Gastroesophageal sphincter (tissue), 4 donors: ENCODE measurements around the gene MS4A4E. TPM values are rescaled to one million over a fixed set of nuclear protein-coding genes. Genes with fewer than 3 reads are reported as not detected.
"Not testable (repeated sequence)": the region's sequence is repeated elsewhere in the genome, so short reads cannot be mapped to it uniquely, and the experiment has no call there.

ENCODE experiments used
- ATAC-seq: fragments of 150-250 bp; one replicate; pipeline ENCODE4 v1.9.1; 2016; ENCODE audit warnings: mild to moderate bottlenecking, moderate library complexity
- H3K27ac ChIP-seq, 4 donors: fragments of 200-600 bp; sonication (generic) in 3 of 4; 1 replicate in 3 of 4; 2 replicates in 1 of 4; pipeline ENCODE4 v1.5.1; 2016 to 2019
- H3K27me3 ChIP-seq: fragments of 200-600 bp; sonication (generic); one replicate; pipeline ENCODE4 v1.5.1; 2019
- H3K36me3 ChIP-seq, 2 donors: fragments of 200-600 bp; sonication (generic); one replicate each; pipeline ENCODE4 v1.5.1; 2019; ENCODE audit warnings: control low read depth in 1 of 2
- H3K4me1 ChIP-seq, 3 donors: fragments of 200-600 bp; sonication (generic); 1 replicate in 2 of 3; 2 replicates in 1 of 3; pipeline ENCODE4 v1.5.1; 2016 to 2019; ENCODE audit warnings: control low read depth in 2 of 3
- H3K4me3 ChIP-seq, 2 donors: fragments of 200-600 bp; sonication (generic); one replicate each; pipeline ENCODE4 v1.5.1; 2019; ENCODE audit warnings: mild to moderate bottlenecking in 1 of 2, moderate library complexity in 1 of 2
- H3K9me3 ChIP-seq, 3 donors: fragments of 200-600 bp; sonication (generic); one replicate each; pipeline ENCODE4 v1.5.1; 2017 to 2019; ENCODE audit warnings: control low read depth in 2 of 3
- CTCF ChIP-seq, 4 experiments: fragments of 200-600 bp in 2 of 4; fragments of 450-650 bp in 2 of 4; sonication (generic) in 1 of 4; IDR thresholded peaks; one replicate each; pipeline ENCODE4 v1.5.1; 2017 to 2019; ENCODE audit warnings: antibody characterized with exemption in 4 of 4, mild to moderate bottlenecking in 2 of 4, moderate library complexity in 2 of 4
- EP300 ChIP-seq: sonication (generic); formaldehyde crosslinking; IDR thresholded peaks from one replicate; pipeline ENCODE4 v1.6.1; 2017; ENCODE audit warnings: antibody characterized with exemption, mild to moderate bottlenecking
- POLR2A ChIP-seq, 2 donors: fragments of 450-650 bp; IDR thresholded peaks; one replicate each; pipeline ENCODE4 v1.6.1; 2017; ENCODE audit warnings: antibody characterized with exemption in 2 of 2, mild to moderate bottlenecking in 2 of 2, moderate library complexity in 1 of 2
- POLR2AphosphoS5 ChIP-seq: sonication (generic); formaldehyde crosslinking; IDR thresholded peaks from one replicate; pipeline ENCODE4 v1.6.1; 2017; ENCODE audit warnings: antibody characterized with exemption
- WGBS, 2 donors: methylation state at CpG; one replicate each; pipeline ENCODE4 v1.1.5; 2018; ENCODE audit warnings: low coverage in 1 of 2; 5-methylcytosine and 5-hydroxymethylcytosine counted together
- total RNA-seq, 4 donors: library from RNA; depleted of rRNA; stranded (reverse); fragments of >200 nt; gene quantifications; one replicate each; pipeline ENCODE4 v1.1.0, GENCODE V29; 2016

Gene MS4A4E
- total RNA-seq, 4 donors from 2014 or later = 3.0 to 8.2 (median 3.9) TPM; not detected in 1

- no peaks in the 10 kb centered on the region for H3K4me1 ChIP-seq
- H3K27me3 ChIP-seq = no peaks in the 10 kb centered on the region
- no peak overlapping the region for H3K4me3 ChIP-seq
- WGBS, 2 donors = 11 to 25% methylated on average over 1 of the region's 1 CpG
- H3K27ac ChIP-seq = no peak overlapping the region
- TF ChIP-seq CTCF (IDR thresholded peaks at IDR 0.05) (no peak), POLR2A (IDR thresholded peaks at IDR 0.05) (no peak), POLR2AphosphoS5 (no peak), EP300 (no peak)
- no peaks in the 10 kb centered on the region for H3K36me3 ChIP-seq
- ATAC-seq = no peak
- no peaks in the 10 kb centered on the region for H3K9me3 ChIP-seq
These were observed 34.0 kb downstream of the MS4A4E start for GRCh38 chr11:60208951-60209350.

DNA sequence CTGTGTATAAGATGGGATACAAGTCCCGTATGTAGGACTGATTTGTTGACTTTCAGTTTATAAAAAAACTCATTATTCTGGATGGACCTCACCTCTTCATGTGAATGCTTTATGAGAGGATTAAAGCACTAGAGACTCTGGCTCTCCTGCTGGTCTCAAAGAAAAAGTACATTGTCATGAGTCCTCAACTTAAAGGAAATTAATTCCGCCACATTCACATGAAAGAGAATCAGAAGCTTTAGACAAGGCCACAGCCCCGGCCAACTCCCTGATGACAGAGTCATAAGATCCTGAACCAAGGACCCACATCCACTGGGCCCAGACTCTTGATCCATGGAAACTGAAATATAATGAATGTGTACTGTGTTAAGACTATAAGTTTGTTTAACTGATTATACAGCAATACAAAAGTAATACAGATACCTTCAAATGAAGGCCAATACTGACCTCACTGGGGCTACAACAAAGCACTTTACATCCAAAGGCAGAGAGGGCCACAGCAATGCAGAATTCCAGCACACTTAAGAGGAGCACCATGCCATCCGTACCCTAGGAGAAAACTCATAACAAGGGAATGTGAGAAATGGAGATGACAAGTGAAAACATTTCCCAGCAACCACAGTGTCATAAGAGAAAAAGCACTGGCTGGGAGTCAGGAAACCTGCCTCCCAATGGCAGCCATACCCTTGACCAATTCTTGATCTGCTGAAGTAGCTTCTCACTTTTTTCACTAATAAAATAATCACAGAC is 34.6 kb downstream of the MS4A4E start:
- no peak for ATAC-seq
- H3K9me3 ChIP-seq = no peaks in the 10 kb centered on the region
- no peaks in the 10 kb centered on the region for H3K4me1 ChIP-seq
- TF ChIP-seq EP300 = no peak
- no peak for TF ChIP-seq POLR2A (IDR thresholded peaks at IDR 0.05)
- TF ChIP-seq CTCF (IDR thresholded peaks at IDR 0.05) = no peak
- no peak for TF ChIP-seq POLR2AphosphoS5
- H3K27ac ChIP-seq = no peak overlapping the region
- 78 to 85% methylated on average over 4 of the region's 4 CpGs for WGBS, 2 donors
- no peaks in the 10 kb centered on the region for H3K36me3 ChIP-seq
- H3K27me3 ChIP-seq = no peaks in the 10 kb centered on the region
- no peak overlapping the region for H3K4me3 ChIP-seq

DNA sequence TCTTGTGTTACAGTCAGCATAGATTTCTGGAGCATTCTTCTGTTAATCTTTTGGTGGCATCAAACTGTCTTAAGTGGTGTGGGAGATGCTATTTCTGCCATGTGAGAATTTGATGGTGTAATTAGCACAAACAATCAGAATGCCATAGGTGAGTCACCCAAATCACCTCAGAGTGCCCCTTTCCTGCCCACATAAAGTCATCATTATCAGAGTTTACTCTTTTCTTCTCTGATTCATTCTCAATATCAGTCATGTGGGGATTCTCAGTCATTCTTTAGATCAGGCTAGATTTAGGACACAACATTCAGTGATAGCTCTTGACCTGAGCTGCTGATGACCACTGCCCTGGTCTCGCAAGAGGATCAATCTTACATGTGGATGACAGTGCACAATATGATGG is 36.3 kb downstream of the MS4A4E start:
- TF ChIP-seq POLR2AphosphoS5 (no peak), EP300 (no peak), POLR2A (IDR thresholded peaks at IDR 0.05) (no peak), CTCF (IDR thresholded peaks at IDR 0.05) (no peak)
- Histone ChIP-seq H3K36me3 (no peaks in the 10 kb centered on the region), H3K27ac (no peak overlapping the region), H3K9me3 (no peaks in the 10 kb centered on the region), H3K27me3 (no peaks in the 10 kb centered on the region), H3K4me1 (no peaks in the 10 kb centered on the region), H3K4me3 (no peak overlapping the region)
- 82 to 100% methylated on average over 1 of the region's 1 CpG for WGBS, 2 donors
- ATAC-seq = no peak

DNA sequence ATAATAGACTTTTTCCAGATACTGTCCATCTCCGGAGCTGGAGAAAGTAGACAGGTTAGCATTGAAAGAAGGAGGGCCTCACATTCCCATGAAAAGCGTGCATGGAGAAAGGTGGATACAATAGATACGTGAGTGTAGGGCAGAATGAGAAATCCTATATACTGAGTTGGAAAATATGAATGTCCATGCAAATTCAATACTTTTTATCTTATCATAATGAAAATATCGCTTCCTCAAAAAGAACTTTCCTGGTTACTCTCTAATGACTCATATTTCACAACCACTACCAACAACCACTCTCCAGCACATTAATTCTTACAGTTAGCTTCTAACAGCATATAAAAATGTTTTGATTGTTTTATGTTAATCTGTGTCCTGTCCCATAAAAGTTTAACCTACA is 38.0 kb downstream of the MS4A4E start:
- no peak for ATAC-seq
- Histone ChIP-seq H3K4me3 (no peak overlapping the region), H3K4me1 (no peaks in the 10 kb centered on the region), H3K36me3 (no peaks in the 10 kb centered on the region), H3K27ac (no peak overlapping the region), H3K27me3 (no peaks in the 10 kb centered on the region), H3K9me3 (no peaks in the 10 kb centered on the region)
- 71 to 84% methylated on average over 4 of the region's 4 CpGs for WGBS, 2 donors
- TF ChIP-seq POLR2AphosphoS5 = no peak
- TF ChIP-seq EP300 = no peak
- no peak for TF ChIP-seq CTCF (IDR thresholded peaks at IDR 0.05)
- TF ChIP-seq POLR2A (IDR thresholded peaks at IDR 0.05) = no peak

DNA sequence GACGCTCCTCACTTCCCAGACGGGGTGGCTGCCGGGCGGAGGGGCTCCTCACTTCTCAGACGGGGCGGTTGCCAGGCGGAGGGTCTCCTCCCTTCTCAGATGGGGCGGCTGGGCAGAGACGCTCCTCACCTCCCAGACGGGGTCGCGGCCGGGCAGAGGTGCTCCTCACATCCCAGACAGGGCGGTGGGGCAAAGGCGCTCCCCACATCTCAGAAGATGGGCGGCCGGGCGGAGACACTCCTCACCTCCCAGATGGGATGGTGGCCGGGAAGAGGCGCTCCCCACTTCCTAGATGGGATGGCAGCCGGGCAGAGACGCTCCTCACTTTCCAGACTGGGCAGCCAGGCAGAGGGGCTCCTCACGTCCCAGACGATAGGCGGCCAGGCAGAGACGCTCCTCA is 41.6 kb downstream of the MS4A4E start:
- ATAC-seq, H3K4me3 ChIP-seq, H3K9me3 ChIP-seq, H3K4me1 ChIP-seq, H3K27ac ChIP-seq, H3K36me3 ChIP-seq, H3K27me3 ChIP-seq: not testable (repeated sequence)
- WGBS, 2 donors = no CpG with 5 or more reads among the region's 26 CpGs
